GM12878 (cell line): Measurements from ENCODE around the gene ALPK1. TPM values are rescaled to one million over a fixed set of nuclear protein-coding genes. Genes with fewer than 3 reads are reported as not detected.

Source experiments
- ATAC-seq: fragments of 200-7000 bp; cut with Tn5 transposase; 3 replicates; pipeline ENCODE4 v1.9.1; 2020; ENCODE audit warnings: mild to moderate bottlenecking, moderate library complexity
- BruUV-seq: library from RNA; stranded (reverse); fragments of 400-500 nt; replicated peaks from 2 replicates; lab custom pipeline; 2021; lab: Mats Ljungman, UMichigan
- CTCF ChIA-PET: fragments of 300-600 bp; sonication (Branson Sonifier 250); formaldehyde crosslinking; extraction: SDS; loops from one replicate; lab custom pipeline; 2021; ENCODE audit warnings: inconsistent platforms; lab: Yijun Ruan, JAX
- POLR2A ChIA-PET: fragments of 350-600 bp; formaldehyde crosslinking; extraction: SDS; loops from one replicate; lab custom pipeline; 2021; ENCODE audit warnings: inconsistent platforms; lab: Charles Lee
- RAD21 ChIA-PET: fragments of 300-600 bp; sonication (Branson Sonifier 250); formaldehyde crosslinking; loops from one replicate; lab custom pipeline; 2023; ENCODE audit warnings: antibody characterized with exemption; ENCODE audit not compliant: unreplicated experiment; lab: Charles Lee
- SMC1A ChIA-PET: fragments of 300-600 bp; sonication (Branson Sonifier 250); formaldehyde crosslinking; loops from one replicate; lab custom pipeline; 2023; ENCODE audit not compliant: unreplicated experiment, uncharacterized antibody; lab: Charles Lee
- DNase-seq: peaks from one replicate; pipeline ENCODE4 v3.0.0-alpha.2; 2011; ENCODE audit warnings: low read depth, low spot score
- FAIRE-seq: peaks from 3 replicates; lab custom pipeline; 2011; peaks lifted over from hg19 to GRCh38; lab: Jason Lieb, UNC
- H2AFZ ChIP-seq: 2 replicates; pipeline ENCODE4 v1.6.0; 2011; ENCODE audit warnings: low read depth, low read length, control low read depth; ENCODE audit not compliant: control insufficient read depth
- H3K27ac ChIP-seq: 2 replicates; pipeline ENCODE4 v1.5.1; 2011; ENCODE audit warnings: control low read depth; ENCODE audit not compliant: control insufficient read depth, insufficient read depth
- H3K27me3 ChIP-seq, 2 experiments: replicated peaks in 1 of 2; 2 replicates each; pipeline versions ENCODE4 v1.6.0 to v1.6.1; 2011; ENCODE audit warnings: low read length in 1 of 2; ENCODE audit not compliant: control insufficient read depth in 2 of 2, insufficient read depth in 2 of 2
- H3K36me3 ChIP-seq, 2 experiments: 2 replicates each; pipeline ENCODE4 v1.5.1; 2011; ENCODE audit warnings: low read length in 1 of 2; ENCODE audit not compliant: control insufficient read depth in 2 of 2, insufficient read depth in 2 of 2
- H3K4me1 ChIP-seq: 2 replicates; pipeline ENCODE4 v1.6.1; 2011; ENCODE audit warnings: mild to moderate bottlenecking, low read length, moderate library complexity, mixed read lengths; ENCODE audit not compliant: control insufficient read depth, insufficient read depth
- H3K4me2 ChIP-seq: 2 replicates; pipeline ENCODE4 v1.6.0; 2011; ENCODE audit warnings: control low read depth; ENCODE audit not compliant: control insufficient read depth, insufficient read depth
- H3K4me3 ChIP-seq: fragments of 200-600 bp; sonication (generic); 2 replicates; pipeline ENCODE4 v1.5.1; 2016
- H3K79me2 ChIP-seq: 2 replicates; pipeline ENCODE4 v1.6.0; 2011; ENCODE audit warnings: low read length; ENCODE audit not compliant: control insufficient read depth, insufficient read depth
- H3K9ac ChIP-seq: 2 replicates; pipeline ENCODE4 v1.8.0; 2011; ENCODE audit warnings: low read length, control low read depth, mixed read lengths; ENCODE audit not compliant: control insufficient read depth, insufficient read depth
- H3K9me3 ChIP-seq: replicated peaks from 3 replicates; pipeline ENCODE4 v1.5.1; 2011; ENCODE audit warnings: mild to moderate bottlenecking, low read length; ENCODE audit not compliant: control insufficient read depth, insufficient read depth
- H4K20me1 ChIP-seq: 2 replicates; pipeline ENCODE4 v1.6.0; 2011; ENCODE audit not compliant: control insufficient read depth, insufficient read depth
- BHLHE40 ChIP-seq, 2 experiments: fragments of 450-650 bp in 1 of 2; IDR thresholded peaks; 2 replicates each; pipeline ENCODE4 v1.6.1; 2011 to 2017; ENCODE audit warnings: low read depth in 2 of 2, borderline replicate concordance in 1 of 2, improper control_type of control experiment in 1 of 2, low read length in 1 of 2, mild to moderate bottlenecking in 1 of 2
- FOXM1 ChIP-seq: IDR thresholded peaks from 2 replicates; pipeline ENCODE4 v1.6.1; 2012; ENCODE audit warnings: low read depth, mild to moderate bottlenecking, inconsistent platforms, low read length, moderate library complexity
- SMAD5 ChIP-seq: IDR thresholded peaks from 2 replicates; pipeline ENCODE4 v1.6.1; 2016; ENCODE audit warnings: antibody characterized with exemption, low read depth
- TCF12 ChIP-seq: IDR thresholded peaks from 2 replicates; pipeline ENCODE4 v1.6.1; 2011; ENCODE audit warnings: low read depth, mild to moderate bottlenecking, low read length
- YBX1 ChIP-seq: fragments of 450-650 bp; IDR thresholded peaks from 2 replicates; pipeline ENCODE4 v1.6.1; 2016; ENCODE audit warnings: antibody characterized with exemption
- WGBS: methylation state at CpG from one replicate; pipeline ENCODE4 v1.1.6; 2016; ENCODE audit warnings: low lambda C conversion rate; ENCODE audit not compliant: insufficient replicate concordance, insufficient coverage; ENCODE audit errors: missing lambda C conversion rate; 5-methylcytosine and 5-hydroxymethylcytosine counted together
- in situ Hi-C: fragments of 300-500 bp; cut with MboI; formaldehyde crosslinking; loops from 9 replicates; pipeline ENCODE4 v1.14.3; 2018; ENCODE audit warnings: mixed read lengths
- intact Hi-C: fragments of 100-400 bp; cut with micrococcal nuclease; formaldehyde crosslinking; loops from one replicate; pipeline ENCODE4 v1.14.2; 2022; ENCODE audit not compliant: unreplicated experiment
- polyA plus RNA-seq, 11 experiments: library from polyadenylated mRNA; depleted of rRNA in 4 of 11; unstranded in 6 of 11; stranded (reverse) in 5 of 11; fragments of >200 nt; fragmentation: Nextera tagmentation in 4 of 11; fragmentation: Illumina TruSeq in 1 of 11; extraction: Ambion mirVana in 4 of 11; extraction: Trizol in 1 of 11; gene quantifications; 1 replicate in 1 of 11; 2 replicates in 10 of 11; pipeline versions ENCODE4 v1.2.1 to v1.2.3, GENCODE V29; 2011 to 2016; ENCODE audit warnings: inconsistent platforms in 2 of 11, missing spikeins in 2 of 11, low read depth in 1 of 11
- total RNA-seq, 4 experiments: library from RNA; depleted of rRNA in 3 of 4; stranded (reverse); fragments of >200 nt in 3 of 4; fragmentation: Illumina TruSeq in 1 of 4; extraction: Trizol in 1 of 4; gene quantifications; 2 replicates each; pipeline versions ENCODE4 v1.2.1 to v1.2.3, GENCODE V29; 2013 to 2021
- TF ChIP-seq, protein P1 (sequence below): fragments of 450-650 bp; IDR thresholded peaks from 2 replicates; pipeline ENCODE4 v1.6.1; 2016; ENCODE audit warnings: mild to moderate bottlenecking
- TF ChIP-seq, protein P2 (sequence below): fragments of 450-650 bp; IDR thresholded peaks from 2 replicates; pipeline ENCODE4 v1.6.1; 2017; ENCODE audit warnings: mild to moderate bottlenecking

The ALPK1 gene
- total and polyA plus RNA-seq, 10 of the 15 experiments (the other 5 are each of a cell fraction or from before 2014, with no cell fraction given), result 8.5 to 32.3 (median 22.6) TPM

DNA sequence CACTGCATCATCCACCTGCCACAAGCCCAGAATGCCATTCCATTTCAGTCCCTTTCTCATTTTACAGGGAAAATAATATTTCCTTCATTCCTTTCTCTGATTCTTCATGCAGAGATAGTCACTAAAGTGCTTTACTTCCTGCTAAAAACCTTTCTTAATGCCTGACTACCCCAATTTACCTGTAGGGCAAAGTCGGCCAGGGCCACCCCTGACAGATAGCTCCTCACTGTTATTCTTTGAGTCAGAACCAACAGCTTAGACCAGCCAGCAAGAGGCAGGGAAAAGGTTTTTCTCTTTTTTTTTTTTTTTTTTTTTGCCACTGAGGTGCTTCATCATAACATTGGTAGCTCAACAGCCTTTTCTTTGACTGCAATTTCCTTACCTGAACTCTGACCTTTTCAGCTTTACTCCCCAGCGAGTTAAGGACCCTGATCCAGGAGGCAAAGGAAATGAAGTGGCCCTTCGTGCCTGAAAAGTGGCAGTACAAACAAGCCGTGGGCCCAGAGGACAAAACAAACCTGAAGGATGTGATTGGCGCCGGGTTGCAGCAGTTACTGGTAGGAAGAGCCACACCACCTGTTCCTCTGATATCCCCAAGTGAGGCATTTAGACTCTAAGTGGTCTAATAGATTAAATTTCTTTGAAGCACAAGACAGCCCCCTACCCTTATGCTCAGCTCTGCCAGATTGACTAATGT, 85.0 kb downstream of the ALPK1 start:
- intact Hi-C loops (no loop called here), in situ Hi-C loops (no loop called here)
- Histone ChIP-seq H3K9ac (no peak overlapping the region), H3K9me3 (no peaks in the 10 kb centered on the region), H4K20me1 (no peaks in the 10 kb centered on the region), H3K27ac (no peak overlapping the region), H2AFZ (no peak overlapping the region), H3K27me3 (no peaks in the 10 kb centered on the region), H3K36me3 (no peaks in the 10 kb centered on the region; a peak in 1 of 4 replicates), H3K4me3 (no peak overlapping the region), H3K4me1 (0 out of 2 replicates have a peak, but pooled peaks cover 2% of the 10 kb centered on the region), H3K79me2 (no peaks in the 10 kb centered on the region), H3K4me2 (no peak overlapping the region)
- POLR2A ChIA-PET, result interaction anchor here (0.6 to 0.7 kb wide), 3 partner anchors 63 to 323 kb away, joined by 3 to 6 read pairs (median 3); no protein-coding TSS in a partner anchor
- RAD21 ChIA-PET, result interaction anchor here (0.7 kb wide), 1 partner anchor 123 kb away, joined by 5 read pairs; no protein-coding TSS in a partner anchor
- SMC1A ChIA-PET, result no interaction called here
- 67% methylated on average over 6 of the region's 6 CpGs for WGBS
- CTCF ChIA-PET, result interaction anchor here (2.3 kb wide), 2 partner anchors 14 to 141 kb away, joined by 8 to 10 read pairs; no protein-coding TSS in a partner anchor
- DNase-seq, result no peak
- ATAC-seq, result no peak
- TF ChIP-seq, protein P1, sequence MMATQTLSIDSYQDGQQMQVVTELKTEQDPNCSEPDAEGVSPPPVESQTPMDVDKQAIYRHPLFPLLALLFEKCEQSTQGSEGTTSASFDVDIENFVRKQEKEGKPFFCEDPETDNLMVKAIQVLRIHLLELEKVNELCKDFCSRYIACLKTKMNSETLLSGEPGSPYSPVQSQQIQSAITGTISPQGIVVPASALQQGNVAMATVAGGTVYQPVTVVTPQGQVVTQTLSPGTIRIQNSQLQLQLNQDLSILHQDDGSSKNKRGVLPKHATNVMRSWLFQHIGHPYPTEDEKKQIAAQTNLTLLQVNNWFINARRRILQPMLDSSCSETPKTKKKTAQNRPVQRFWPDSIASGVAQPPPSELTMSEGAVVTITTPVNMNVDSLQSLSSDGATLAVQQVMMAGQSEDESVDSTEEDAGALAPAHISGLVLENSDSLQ, result no peak
- TF ChIP-seq, protein P2, sequence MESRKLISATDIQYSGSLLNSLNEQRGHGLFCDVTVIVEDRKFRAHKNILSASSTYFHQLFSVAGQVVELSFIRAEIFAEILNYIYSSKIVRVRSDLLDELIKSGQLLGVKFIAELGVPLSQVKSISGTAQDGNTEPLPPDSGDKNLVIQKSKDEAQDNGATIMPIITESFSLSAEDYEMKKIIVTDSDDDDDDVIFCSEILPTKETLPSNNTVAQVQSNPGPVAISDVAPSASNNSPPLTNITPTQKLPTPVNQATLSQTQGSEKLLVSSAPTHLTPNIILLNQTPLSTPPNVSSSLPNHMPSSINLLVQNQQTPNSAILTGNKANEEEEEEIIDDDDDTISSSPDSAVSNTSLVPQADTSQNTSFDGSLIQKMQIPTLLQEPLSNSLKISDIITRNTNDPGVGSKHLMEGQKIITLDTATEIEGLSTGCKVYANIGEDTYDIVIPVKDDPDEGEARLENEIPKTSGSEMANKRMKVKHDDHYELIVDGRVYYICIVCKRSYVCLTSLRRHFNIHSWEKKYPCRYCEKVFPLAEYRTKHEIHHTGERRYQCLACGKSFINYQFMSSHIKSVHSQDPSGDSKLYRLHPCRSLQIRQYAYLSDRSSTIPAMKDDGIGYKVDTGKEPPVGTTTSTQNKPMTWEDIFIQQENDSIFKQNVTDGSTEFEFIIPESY, result no peak
- TF ChIP-seq SMAD5 (no peak), BHLHE40 (IDR thresholded peaks at IDR 0.05; ENCODE audit: borderline replicate concordance in 1 of 2, low read depth in 2 of 2, low read length in 1 of 2) (no peak), FOXM1 (no peak), YBX1 (no peak), TCF12 (no peak)
- FAIRE-seq, result no peak
- BruUV-seq, result no TSS peak
